G401 (cell line): ENCODE results near the gene HMBS. TPM values are rescaled to one million over a fixed set of nuclear protein-coding genes. Genes with fewer than 3 reads are reported as not detected.
"Not testable (repeated sequence)": the region's sequence is repeated elsewhere in the genome, so short reads cannot be mapped to it uniquely, and the experiment has no call there.

Experiments used
- DNase-seq: peaks from one replicate; pipeline ENCODE4 v3.0.0-alpha.2; 2015; ENCODE audit warnings: low spot score
- in situ Hi-C: cut with HindIII; loops from 2 replicates; pipeline ENCODE4 v1.10.0; 2016; ENCODE audit warnings: low sequenced_read_pairs, mixed read lengths
- total RNA-seq: library from RNA; depleted of rRNA; stranded (reverse); fragments of >200 nt; shearing (Covaris generic); gene quantifications from 2 replicates; pipeline ENCODE4 v1.2.3, GENCODE V29; 2014

The HMBS gene
- total RNA-seq, 1 experiment from 2014 or later = 63.6 TPM

DNA sequence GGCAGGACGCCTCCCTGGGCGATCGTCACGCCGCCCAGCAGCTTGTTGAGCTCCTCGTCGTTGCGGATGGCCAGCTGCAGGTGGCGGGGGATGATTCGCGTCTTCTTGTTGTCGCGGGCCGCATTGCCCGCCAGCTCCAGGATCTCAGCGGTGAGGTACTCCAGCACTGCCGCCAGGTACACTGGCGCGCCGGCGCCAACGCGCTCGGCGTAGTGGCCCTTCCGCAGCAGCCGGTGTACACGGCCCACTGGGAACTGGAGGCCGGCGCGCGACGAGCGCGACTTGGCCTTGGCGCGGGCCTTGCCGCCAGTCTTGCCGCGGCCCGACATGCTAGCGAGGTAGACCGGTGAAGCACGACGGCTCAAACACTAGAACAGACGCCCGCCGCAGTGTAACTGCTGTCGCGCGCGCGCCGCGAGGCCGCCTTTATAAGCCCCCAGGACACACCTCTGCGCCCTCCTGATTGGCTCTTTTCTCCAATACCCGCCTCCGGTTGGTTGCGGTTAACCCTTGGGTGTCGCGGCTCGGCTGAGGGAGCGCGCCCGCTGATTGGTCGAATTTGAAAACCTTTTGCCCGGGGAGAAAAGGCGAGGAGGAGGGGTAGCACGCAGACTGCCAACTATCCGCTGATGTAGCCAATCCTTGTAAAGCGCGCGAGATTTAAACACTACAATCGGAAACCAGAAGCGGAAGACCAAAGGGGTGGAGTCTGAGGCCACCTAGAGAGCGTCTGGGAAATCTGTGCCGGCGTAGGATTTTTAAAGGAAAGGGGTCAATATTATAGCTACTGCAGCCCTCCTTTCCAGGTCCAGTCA lies 10.6 kb downstream of the HMBS start:
- in situ Hi-C loops = no loop called here
- DNase-seq = peak; percentile 100

DNA sequence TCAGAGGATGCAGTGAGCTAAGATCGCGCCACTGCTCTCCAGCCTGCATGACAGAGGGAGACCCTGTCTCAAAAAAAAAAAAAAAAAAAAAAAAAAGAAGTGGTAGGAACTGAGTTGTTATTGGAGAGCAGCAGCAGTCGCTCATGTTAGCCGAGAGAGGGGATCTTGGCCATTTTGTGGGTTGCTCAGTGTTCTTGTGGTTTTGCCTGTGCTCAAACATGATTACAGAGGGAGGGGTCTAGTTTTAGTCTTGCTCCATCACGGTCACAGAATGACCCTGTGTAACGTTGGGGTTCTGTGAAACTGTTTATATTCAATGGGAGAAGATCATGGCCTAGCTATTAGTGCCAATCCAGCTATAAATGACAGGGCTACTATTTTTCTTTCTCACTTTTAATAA lies 15.0 kb downstream of the HMBS start:
- no peak for DNase-seq
- in situ Hi-C loops = loop anchor here (10.0 to 25.0 kb wide), 2 partner anchors 85 to 213 kb away; partner anchors contain the start of genes MCAM, RPS25 and TRAPPC4

DNA sequence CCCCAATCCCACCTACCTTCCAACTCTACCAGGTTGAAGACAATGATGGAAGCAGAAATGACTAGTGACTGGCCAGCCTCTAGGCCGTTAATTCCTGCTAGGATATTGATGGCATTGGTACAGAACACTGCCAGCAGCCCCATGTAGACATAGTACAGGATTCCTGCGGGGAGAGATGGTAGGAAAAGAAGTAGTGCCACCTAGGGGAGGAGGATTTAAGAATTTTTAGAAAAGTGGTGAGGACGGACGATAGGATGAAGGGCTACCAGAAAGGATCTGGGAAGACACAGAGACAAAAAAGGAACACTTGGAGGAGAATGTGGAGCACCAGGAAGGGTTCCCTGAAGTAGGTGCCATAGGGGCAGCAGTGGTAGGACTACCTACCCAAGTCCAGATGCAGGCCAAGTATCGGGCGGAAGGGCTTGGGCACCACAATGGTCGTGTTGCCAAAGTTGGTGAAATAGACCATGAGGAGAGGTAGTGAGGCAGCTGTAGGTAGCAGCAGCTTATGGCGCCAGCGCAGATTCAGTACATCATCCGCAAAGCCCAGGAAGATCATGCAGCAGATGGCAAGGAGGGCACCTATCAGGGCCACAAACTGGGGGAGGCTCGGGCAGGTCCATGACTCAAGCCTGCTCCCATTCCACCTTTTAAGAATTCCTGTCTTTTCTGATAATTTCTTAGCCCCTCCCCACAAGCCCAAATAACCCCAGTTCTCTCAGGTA lies 15.7 kb downstream of the HMBS start:
- in situ Hi-C loops = loop anchor here (10.0 to 25.0 kb wide), 2 partner anchors 86 to 212 kb away; partner anchors contain the start of genes MCAM, RPS25 and TRAPPC4
- DNase-seq = no peak

DNA sequence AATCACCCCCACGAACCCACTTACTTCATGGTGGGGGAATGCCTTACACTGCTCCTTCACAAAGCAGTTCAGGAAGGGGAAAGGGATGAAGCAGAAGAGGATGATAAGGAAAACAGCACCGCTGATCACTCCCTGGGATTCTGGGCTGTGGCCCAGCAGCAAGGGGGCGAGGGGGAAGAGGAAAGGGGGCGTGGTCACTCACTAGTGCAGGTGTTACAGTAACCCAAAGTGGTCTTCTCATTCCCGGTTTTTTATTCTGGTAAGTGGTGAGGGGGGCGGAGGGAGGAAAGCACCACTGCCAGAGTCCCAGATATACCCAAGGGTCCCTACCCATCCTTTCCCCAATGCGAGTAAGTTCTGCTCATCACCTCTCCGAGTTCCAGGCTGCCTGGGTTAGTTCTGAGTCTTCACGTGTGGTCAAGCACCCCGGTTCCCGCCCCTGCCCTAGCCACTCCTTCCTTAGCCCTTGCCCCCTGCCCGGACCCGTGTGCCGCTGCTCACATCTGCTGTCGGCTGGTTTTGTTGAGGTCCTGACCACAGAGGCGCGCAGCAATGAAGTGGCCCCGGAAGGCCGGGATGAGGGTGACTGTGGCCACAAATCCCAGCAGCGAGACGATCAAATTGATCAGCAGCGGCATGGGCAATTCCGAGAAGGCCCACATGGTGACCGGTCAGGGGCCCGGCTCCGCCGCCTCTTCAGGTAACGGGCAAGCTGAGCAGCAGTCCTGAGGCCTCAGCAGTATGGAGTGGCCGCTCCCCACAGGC lies 16.5 kb downstream of the HMBS start:
- no peak for DNase-seq
- in situ Hi-C loops = loop anchor here (10.0 to 25.0 kb wide), 2 partner anchors 86 to 211 kb away; partner anchors contain the start of genes MCAM, RPS25 and TRAPPC4

DNA sequence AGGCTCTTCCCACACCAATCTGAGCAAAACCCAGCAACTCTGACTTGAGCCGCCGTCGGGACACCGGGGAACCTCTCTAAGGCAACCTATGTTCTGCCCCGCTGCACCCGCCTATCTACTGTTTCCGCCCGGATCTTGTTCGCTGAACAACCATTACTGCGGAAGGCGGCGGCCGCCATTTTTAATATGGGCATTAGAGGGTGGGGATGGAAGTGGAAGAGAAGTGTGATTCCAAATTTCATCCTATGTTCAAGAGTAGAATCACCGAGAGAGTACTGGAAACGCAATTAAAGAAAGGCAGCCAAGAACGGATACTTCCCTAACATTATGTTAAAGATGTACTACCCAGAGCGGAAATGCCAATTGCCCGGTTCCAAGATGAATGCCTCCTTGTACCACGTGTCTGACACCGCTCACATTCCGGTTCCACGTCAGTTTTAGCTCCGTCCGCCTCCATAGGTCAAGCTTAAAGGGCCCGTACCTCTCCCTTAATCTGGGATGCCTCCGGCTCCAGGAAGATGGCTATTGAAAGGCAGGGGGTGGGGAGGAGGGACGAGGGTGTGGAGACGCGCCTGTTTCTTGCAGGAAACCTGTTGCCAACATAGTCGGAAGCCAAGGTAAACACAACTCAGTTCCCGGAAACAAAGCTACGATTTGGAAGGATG lies 17.2 kb downstream of the HMBS start, which contains the start of gene DPAGT1:
Gene DPAGT1, minus strand, starts transcription at position 95 of the 665 bp plus-strand sequence. CDS start 198 bp downstream, outside the sequence.
- in situ Hi-C loops = loop anchor here (10.0 to 25.0 kb wide), 2 partner anchors 87 to 210 kb away; partner anchors contain the start of genes MCAM, RPS25 and TRAPPC4

DNA sequence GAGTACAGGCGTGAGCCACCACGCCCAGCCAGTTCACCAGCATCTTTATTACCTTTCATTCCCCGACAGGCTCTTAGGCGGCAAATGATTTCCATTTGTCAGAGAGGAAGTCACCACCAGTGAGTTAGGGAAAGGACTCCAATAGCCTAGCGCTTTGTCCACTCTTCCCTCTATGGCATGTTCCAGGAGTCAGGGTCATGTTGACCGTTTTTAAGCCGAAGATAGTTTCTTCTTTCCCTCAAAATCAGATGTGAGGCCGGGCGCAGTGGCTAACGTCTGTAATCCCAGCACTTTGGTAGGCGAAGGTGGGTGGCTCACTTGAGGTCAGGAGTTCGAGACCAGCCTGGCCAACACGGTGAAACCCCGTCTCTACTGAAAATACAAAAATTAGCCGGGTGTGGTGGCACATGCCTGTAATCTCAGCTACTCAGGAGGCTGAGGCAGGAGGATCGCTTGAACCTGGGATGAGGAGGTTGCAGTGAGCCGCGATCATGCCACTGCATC lies 18.5 kb downstream of the HMBS start:
- not testable (repeated sequence) for DNase-seq
- in situ Hi-C loops = loop anchor here (10.0 to 25.0 kb wide), 2 partner anchors 88 to 209 kb away; partner anchors contain the start of genes MCAM, RPS25 and TRAPPC4

More for the DNA sequence above, 17.2 kb downstream of the HMBS start, which contains the start of gene DPAGT1:
- peak; percentile 99 for DNase-seq

DNA sequence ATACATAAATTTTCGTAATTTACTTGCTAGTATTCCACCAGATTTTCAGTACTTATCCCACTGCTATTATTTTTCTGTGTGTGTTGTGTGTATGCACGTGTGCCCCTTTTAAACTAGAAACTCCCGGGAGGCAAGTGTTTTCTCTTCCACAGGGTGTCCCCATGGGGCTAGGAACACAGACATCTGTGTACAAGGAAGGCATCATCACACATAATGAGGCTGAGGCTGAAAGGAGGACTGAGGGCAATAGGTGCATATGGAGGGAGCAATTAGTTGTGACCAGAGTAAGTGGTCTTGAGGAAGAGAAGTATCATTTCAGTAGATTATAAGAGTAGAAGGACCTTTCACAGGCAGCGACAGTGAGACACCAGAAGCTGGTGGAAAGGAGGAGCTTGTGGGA lies 19.1 kb downstream of the HMBS start:
- in situ Hi-C loops = loop anchor here (10.0 to 25.0 kb wide), 2 partner anchors 89 to 209 kb away; partner anchors contain the start of genes MCAM, RPS25 and TRAPPC4
- no peak for DNase-seq

DNA sequence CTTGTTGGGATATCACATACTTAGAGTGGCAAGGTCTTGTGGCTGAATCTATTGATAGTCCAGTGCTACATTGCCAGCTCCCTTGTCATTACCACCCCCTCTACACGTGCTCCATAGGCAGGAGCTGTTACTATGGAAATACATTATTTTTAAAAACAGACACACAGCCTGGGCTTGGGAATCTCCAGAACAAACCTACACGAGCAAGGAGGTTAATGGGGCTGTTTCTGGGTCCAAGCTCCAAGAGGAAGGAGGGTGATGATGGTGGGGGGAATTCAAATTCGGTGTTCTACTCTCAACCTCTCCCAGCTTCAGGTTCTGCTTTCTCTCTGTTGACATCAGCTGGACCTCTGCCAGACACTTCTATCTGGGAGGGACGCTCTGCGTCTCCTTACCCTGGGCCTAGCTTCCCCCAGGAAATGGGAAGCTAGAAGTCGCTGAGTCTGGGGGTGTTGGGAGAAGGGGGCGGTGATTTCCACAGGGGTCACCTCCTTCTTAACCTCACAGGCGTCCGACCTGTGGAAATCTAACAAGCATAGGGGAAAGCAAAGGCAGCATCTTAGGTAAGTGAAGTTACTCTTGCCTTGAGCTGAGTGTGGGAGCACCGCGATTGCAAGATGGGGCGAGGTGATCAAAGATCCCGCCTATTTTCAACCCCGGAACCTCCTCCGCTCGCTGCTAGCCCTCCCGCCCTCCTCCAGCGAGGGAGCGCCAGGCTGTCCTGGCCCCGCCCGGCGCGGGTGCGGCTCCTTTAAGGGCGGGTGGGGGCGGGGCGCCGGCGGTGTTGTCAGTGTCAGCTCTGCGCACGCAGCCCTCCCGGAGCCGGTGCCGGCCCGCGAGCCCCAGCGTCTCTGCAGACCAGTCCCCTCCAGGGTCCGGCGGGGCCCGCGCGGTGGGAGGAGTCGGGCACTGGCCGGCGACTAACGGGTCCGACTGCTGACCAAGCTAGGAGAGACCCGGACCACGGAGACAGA lies 22.2 kb downstream of the HMBS start, which contains the start of gene C2CD2L:
Gene C2CD2L, plus strand, starts transcription at position 781 of the 974 bp plus-strand sequence. CDS start 398 bp downstream, outside the sequence.
- DNase-seq = peak; percentile 91
- in situ Hi-C loops = loop anchor here (10.0 to 25.0 kb wide), 2 partner anchors 92 to 205 kb away; partner anchors contain the start of genes MCAM, RPS25 and TRAPPC4

DNA sequence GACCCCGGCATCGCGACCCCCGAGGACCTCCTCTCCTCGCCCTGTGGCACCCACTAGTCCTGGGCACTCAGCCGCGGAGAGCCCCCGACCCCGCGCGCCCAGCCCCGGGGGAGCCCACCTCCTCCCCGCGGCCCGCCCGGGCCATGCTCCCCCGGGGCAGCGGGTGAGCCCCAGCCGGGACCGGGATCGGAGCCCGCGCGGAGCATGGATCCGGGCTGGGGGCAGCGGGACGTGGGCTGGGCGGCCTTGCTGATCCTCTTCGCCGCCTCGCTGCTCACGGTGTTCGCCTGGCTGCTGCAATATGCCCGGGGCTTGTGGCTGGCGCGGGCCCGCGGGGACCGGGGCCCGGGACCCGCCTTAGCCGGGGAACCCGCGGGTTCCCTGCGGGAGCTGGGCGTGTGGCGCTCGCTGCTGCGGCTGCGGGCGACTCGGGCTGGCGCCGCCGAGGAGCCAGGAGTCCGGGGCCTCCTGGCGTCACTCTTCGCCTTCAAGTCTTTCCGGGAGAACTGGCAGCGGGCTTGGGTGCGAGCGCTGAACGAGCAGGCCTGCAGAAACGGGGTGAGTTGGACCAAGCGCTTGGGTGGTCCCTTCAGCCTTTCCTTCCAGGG lies 23.0 kb downstream of the HMBS start:
- in situ Hi-C loops = loop anchor here (10.0 to 25.0 kb wide), 2 partner anchors 93 to 205 kb away; partner anchors contain the start of genes MCAM, RPS25 and TRAPPC4
- no peak for DNase-seq

DNA sequence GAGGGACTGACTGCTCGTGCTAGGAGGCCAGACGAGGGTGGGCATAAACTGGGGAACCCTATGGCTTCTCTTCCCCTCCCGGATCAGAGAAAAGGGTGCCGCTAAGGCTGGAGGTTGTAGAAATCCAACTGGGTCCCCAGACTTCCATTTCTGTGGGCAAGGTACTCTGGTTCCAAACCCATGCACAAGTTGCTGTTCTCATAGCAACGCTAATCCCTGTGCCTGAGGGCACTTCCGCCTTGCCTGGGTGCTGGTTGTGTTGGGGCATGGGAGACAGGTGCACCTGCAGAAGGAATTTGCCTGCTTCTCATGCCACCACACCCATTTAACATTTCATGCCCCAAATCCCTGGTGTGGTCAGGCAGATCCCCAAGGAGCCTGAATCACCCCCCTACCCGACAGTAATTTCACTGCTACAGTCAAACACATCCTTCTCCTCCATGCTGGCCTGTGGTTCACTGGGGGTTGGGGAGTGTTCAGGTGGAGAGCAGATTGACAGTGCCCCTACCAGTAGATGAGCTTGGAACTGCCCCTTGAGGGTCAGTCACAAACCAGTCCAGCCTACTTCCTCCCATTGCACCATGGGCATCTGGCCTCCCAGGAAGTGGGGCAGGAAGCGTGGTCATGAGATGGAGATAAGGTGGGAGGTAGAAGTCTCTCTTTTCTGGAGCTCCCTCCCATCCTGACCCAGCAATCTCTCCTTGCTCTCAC lies 23.6 kb downstream of the HMBS start:
- in situ Hi-C loops = loop anchor here (10.0 to 25.0 kb wide), 2 partner anchors 94 to 204 kb away; partner anchors contain the start of genes MCAM, RPS25 and TRAPPC4
- DNase-seq = peak; percentile 51

DNA sequence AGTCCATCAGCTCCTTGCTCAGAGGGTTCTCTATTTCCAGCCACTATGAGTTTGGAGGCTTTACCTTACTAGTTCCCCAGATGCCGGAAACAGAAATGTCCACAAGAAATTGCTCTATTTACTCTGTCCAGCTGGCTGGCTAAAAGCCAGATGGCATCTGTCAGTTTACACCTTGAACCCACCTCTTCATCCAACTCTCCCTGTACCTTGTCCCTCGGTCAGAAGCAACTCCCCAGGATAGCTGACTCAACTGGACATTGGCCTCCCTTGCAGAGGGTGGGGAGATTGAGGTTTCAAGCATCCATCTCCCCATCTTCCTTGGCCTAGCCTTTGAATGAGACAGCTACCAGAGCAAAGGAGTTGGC lies 24.2 kb downstream of the HMBS start:
- in situ Hi-C loops = loop anchor here (10.0 to 25.0 kb wide), 2 partner anchors 94 to 203 kb away; partner anchors contain the start of genes MCAM, RPS25 and TRAPPC4
- DNase-seq = no peak

DNA sequence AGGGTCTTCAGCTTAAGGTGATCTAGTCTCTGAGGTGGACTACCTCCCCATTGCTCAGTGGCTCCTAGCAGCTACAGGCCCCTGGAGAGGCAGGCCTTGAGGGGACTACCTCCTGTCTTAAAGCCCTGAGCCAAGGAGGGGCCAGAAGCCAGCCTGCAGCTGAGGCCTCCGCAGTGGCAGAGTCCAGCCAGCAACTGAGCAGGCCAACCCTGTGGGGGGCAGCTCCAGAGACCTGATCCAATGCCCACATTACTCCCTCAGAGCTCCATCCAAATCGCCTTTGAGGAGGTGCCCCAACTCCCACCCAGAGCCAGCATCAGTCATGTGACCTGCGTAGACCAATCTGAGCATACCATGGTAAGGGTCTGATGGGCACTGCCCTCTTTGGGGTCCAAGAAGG lies 25.2 kb downstream of the HMBS start:
- DNase-seq = no peak
- in situ Hi-C loops = loop anchor here (10.0 to 25.0 kb wide), 2 partner anchors 95 to 202 kb away; partner anchors contain the start of genes MCAM, RPS25 and TRAPPC4

DNA sequence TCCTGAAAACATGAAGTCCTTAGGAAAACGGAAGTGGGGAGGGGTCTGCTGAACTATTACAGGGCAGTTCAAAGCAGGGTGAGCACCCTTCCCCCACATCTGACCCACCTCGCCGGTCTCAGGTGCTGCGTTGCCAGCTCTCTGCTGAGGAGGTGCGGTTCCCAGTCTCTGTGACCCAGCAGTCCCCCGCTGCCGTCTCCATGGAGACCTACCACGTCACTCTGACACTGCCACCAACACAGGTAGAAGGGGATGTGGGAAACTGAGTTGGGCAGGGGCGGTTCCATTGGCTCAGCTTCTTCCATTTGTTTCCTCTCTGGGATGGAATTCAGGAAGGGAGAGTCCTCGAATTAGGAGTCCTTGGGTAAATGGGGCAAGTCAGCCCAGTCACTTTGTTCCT lies 25.8 kb downstream of the HMBS start:
- in situ Hi-C loops = loop anchor here (25.0 kb wide), 1 partner anchor 202 kb away; the partner anchor contains the start of gene MCAM
- DNase-seq = no peak

DNA sequence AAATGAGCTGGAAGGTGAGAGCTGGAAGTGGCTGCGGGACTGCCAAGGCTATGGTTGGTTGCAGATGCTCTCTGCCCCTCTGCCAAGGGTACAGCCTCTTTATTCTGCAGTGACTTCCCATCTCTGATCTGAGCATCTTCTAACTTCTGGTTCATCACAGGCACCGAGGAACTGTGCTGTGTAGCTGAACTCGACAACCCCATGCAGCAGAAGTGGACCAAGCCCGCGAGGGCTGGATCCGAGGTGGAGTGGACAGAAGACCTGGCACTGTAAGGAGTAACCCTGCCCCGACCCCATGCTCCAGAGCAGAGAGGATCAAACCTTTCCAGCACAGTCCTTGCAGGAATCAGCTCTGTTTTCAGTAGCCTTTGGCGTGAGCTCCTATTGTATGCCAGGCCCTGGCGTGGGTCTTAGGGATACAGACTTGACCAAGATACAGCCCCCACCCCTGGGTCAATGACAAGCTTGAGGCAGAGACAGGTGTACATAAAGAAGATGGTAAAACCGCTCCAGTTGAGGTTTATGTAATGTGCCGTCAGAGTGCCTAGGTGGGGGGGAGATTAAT lies 26.8 kb downstream of the HMBS start:
- DNase-seq = no peak
- in situ Hi-C loops = loop anchor here (25.0 kb wide), 1 partner anchor 201 kb away; the partner anchor contains the start of gene MCAM
